Gastroesophageal sphincter (tissue), 3 donors: ENCODE results near the gene AHI1.

Source experiments
- CTCF ChIP-seq, 4 experiments: fragments of 200-600 bp in 2 of 4; fragments of 450-650 bp in 2 of 4; sonication (generic) in 1 of 4; IDR thresholded peaks; one replicate each; pipeline ENCODE4 v1.5.1; 2017 to 2019; ENCODE audit warnings: antibody characterized with exemption in 4 of 4, mild to moderate bottlenecking in 2 of 4, moderate library complexity in 2 of 4
- EP300 ChIP-seq: sonication (generic); formaldehyde crosslinking; IDR thresholded peaks from one replicate; pipeline ENCODE4 v1.6.1; 2017; ENCODE audit warnings: antibody characterized with exemption, mild to moderate bottlenecking
- POLR2A ChIP-seq, 2 donors: fragments of 450-650 bp; IDR thresholded peaks; one replicate each; pipeline ENCODE4 v1.6.1; 2017; ENCODE audit warnings: antibody characterized with exemption in 2 of 2, mild to moderate bottlenecking in 2 of 2, moderate library complexity in 1 of 2
- POLR2AphosphoS5 ChIP-seq: sonication (generic); formaldehyde crosslinking; IDR thresholded peaks from one replicate; pipeline ENCODE4 v1.6.1; 2017; ENCODE audit warnings: antibody characterized with exemption

GRCh38 chr6:135324531-135324930 is 173.0 kb downstream of the AHI1 start:
- TF ChIP-seq POLR2A (IDR thresholded peaks at IDR 0.05) (no peak), EP300 (no peak), POLR2AphosphoS5 (no peak), CTCF (IDR thresholded peaks at IDR 0.05) (no peak)
